MM.1S (cell line): ENCODE data around the gene GNPTAB.

ENCODE experiments used
- DNase-seq: peaks from one replicate; pipeline ENCODE4 v3.0.0-alpha.2; 2015
- H2AFZ ChIP-seq: fragments of 300-600 bp; sonication (generic); 2 replicates; pipeline ENCODE4 v1.6.0; 2016; ENCODE audit warnings: antibody characterized with exemption, low read length
- H3F3A ChIP-seq: fragments of 300-600 bp; sonication (generic); 2 replicates; pipeline ENCODE4 v1.6.1; 2016; ENCODE audit warnings: mild to moderate bottlenecking, antibody characterized with exemption, low read length, moderate library complexity, mixed read lengths; ENCODE audit not compliant: insufficient read depth
- H3K27ac ChIP-seq: fragments of 300-600 bp; sonication (generic); 2 replicates; pipeline ENCODE4 v1.5.1; 2016; ENCODE audit warnings: mild to moderate bottlenecking, low read length
- H3K27me3 ChIP-seq: fragments of 300-600 bp; sonication (generic); replicated peaks from 2 replicates; pipeline ENCODE4 v1.6.0; 2016; ENCODE audit warnings: low read length; ENCODE audit not compliant: insufficient read depth
- H3K36me3 ChIP-seq: fragments of 300-600 bp; sonication (generic); replicated peaks from 2 replicates; pipeline ENCODE4 v1.6.1; 2016; ENCODE audit warnings: mild to moderate bottlenecking, low read length, mixed read lengths; ENCODE audit not compliant: insufficient read depth
- H3K4me1 ChIP-seq: fragments of 300-600 bp; sonication (generic); 2 replicates; pipeline ENCODE4 v1.6.1; 2016; ENCODE audit warnings: low read length, mixed read lengths
- H3K4me2 ChIP-seq: fragments of 300-600 bp; sonication (generic); 2 replicates; pipeline ENCODE4 v1.6.0; 2016; ENCODE audit warnings: low read depth, low read length
- H3K4me3 ChIP-seq: fragments of 300-600 bp; sonication (generic); 2 replicates; pipeline ENCODE4 v1.5.1; 2016; ENCODE audit warnings: low read length, mixed read lengths
- H3K79me2 ChIP-seq: fragments of 300-600 bp; sonication (generic); 2 replicates; pipeline ENCODE4 v1.6.1; 2016; ENCODE audit warnings: mixed run types, low read length, mixed read lengths
- H3K9ac ChIP-seq: fragments of 300-600 bp; sonication (generic); 2 replicates; pipeline ENCODE4 v1.6.1; 2016; ENCODE audit warnings: low read length, mixed read lengths
- H3K9me2 ChIP-seq: fragments of 300-600 bp; sonication (generic); replicated peaks from 2 replicates; pipeline ENCODE4 v1.6.1; 2016; ENCODE audit warnings: mild to moderate bottlenecking, low read length, mixed read lengths; ENCODE audit not compliant: insufficient read depth
- H3K9me3 ChIP-seq: fragments of 300-600 bp; sonication (generic); replicated peaks from 2 replicates; pipeline ENCODE4 v1.6.1; 2016; ENCODE audit warnings: mild to moderate bottlenecking, low read length, mixed read lengths; ENCODE audit not compliant: insufficient read depth
- H4K20me1 ChIP-seq: fragments of 300-600 bp; sonication (generic); 2 replicates; pipeline ENCODE4 v1.6.1; 2016; ENCODE audit warnings: mild to moderate bottlenecking, low read length, moderate library complexity, mixed read lengths; ENCODE audit not compliant: insufficient read depth
- CTCF ChIP-seq: fragments of 300-600 bp; sonication (generic); IDR thresholded peaks from 2 replicates; pipeline ENCODE4 v1.5.1; 2016; ENCODE audit warnings: antibody characterized with exemption, low read length, mixed read lengths
- EZH2 ChIP-seq: fragments of 300-600 bp; sonication (generic); optimal IDR thresholded peaks from 2 replicates; pipeline ENCODE3; 2017; ENCODE audit warnings: low read depth, mild to moderate bottlenecking, antibody characterized with exemption, low read length, mixed read lengths
- EZH2phosphoT487 ChIP-seq: fragments of 300-600 bp; sonication (generic); IDR thresholded peaks from 2 replicates; pipeline ENCODE4 v1.6.1; 2018; ENCODE audit warnings: antibody characterized with exemption, low read length

The GNPTAB gene

GRCh38 chr12:101714877-101715444 is 115.8 kb downstream of the GNPTAB start:
- H3K4me2 ChIP-seq: no peak overlapping the region
- DNase-seq: no peak
- H3K9me3 ChIP-seq: no peaks in the 10 kb centered on the region
- H3K9me2 ChIP-seq: no peaks in the 10 kb centered on the region
- H3K4me1 ChIP-seq: no peaks in the 10 kb centered on the region
- H3K4me3 ChIP-seq: no peak overlapping the region
- no peak overlapping the region for H3K27ac ChIP-seq
- no peaks in the 10 kb centered on the region for H3K27me3 ChIP-seq
- H3K9ac ChIP-seq: no peak overlapping the region
- no peak for TF ChIP-seq CTCF
- no peak for TF ChIP-seq EZH2phosphoT487
- no peak for TF ChIP-seq EZH2
- H3K36me3 ChIP-seq: no peaks in the 10 kb centered on the region
- H2AFZ ChIP-seq: no peak overlapping the region
- H4K20me1 ChIP-seq: 0 out of 2 replicates have a peak, but pooled peaks cover 4% of the 10 kb centered on the region
- H3K79me2 ChIP-seq: peaks cover 45% of the 10 kb centered on the region
- H3F3A ChIP-seq: 0 out of 2 replicates have a peak, but pooled peaks cover 3% of the 10 kb centered on the region

- Histone ChIP-seq H3F3A (0 out of 2 replicates have a peak, but pooled peaks cover 3% of the 10 kb centered on the region), H3K27me3 (no peaks in the 10 kb centered on the region), H2AFZ (no peak overlapping the region), H3K4me2 (no peak overlapping the region), H3K9me3 (no peaks in the 10 kb centered on the region), H3K36me3 (no peaks in the 10 kb centered on the region), H3K4me3 (no peak overlapping the region), H3K4me1 (peaks cover 9% of the 10 kb centered on the region), H3K27ac (no peak overlapping the region), H3K9ac (no peak overlapping the region), H4K20me1 (0 out of 2 replicates have a peak, but pooled peaks cover 4% of the 10 kb centered on the region), H3K9me2 (no peaks in the 10 kb centered on the region), H3K79me2 (peaks cover 55% of the 10 kb centered on the region)
- TF ChIP-seq EZH2phosphoT487: no peak
- no peak for TF ChIP-seq EZH2
- no peak for TF ChIP-seq CTCF
- no peak for DNase-seq
Measured at GRCh38 chr12:101713930-101714329, 116.8 kb downstream of the GNPTAB start.

GRCh38 chr12:101713059-101713682 is 117.6 kb downstream of the GNPTAB start:
- Histone ChIP-seq H3K36me3 (no peaks in the 10 kb centered on the region), H3K27me3 (no peaks in the 10 kb centered on the region), H3K9me3 (no peaks in the 10 kb centered on the region), H3K27ac (no peak overlapping the region), H4K20me1 (peaks cover 4% of the 10 kb centered on the region; the same call in 1 of the 2 replicates), H3K9me2 (no peaks in the 10 kb centered on the region), H3K4me2 (no peak overlapping the region), H3K79me2 (peaks cover 60% of the 10 kb centered on the region), H2AFZ (no peak overlapping the region), H3K4me3 (no peak overlapping the region), H3K9ac (no peak overlapping the region), H3K4me1 (peaks cover 12% of the 10 kb centered on the region), H3F3A (0 out of 2 replicates have a peak, but pooled peaks cover 3% of the 10 kb centered on the region)
- TF ChIP-seq CTCF (no peak), EZH2 (no peak), EZH2phosphoT487 (no peak)
- no peak for DNase-seq
